Measurements from ENCODE around the gene PCED1B.
A peak's percentile ranks its signal among the peaks of the same experiment; 100 is the strongest.
"Not testable (repeated sequence)": the region's sequence is repeated elsewhere in the genome, so short reads cannot be mapped to it uniquely, and the experiment has no call there.

Gene PCED1B

GRCh38 chr12:47052274-47052673 is 27.1 kb upstream of the PCED1B start:
- no peak for DNase-seq (ENCODE audit: low read depth)
- no peak overlapping the region for H3K4me3 ChIP-seq (replicated peaks; ENCODE audit: low read depth, low read length)
- TF ChIP-seq CTCF (IDR thresholded peaks at IDR 0.05; ENCODE audit: low read length, missing control alignments), result no peak

GRCh38 chr12:47053961-47054360 is 25.5 kb upstream of the PCED1B start:
- no peak for TF ChIP-seq CTCF (IDR thresholded peaks at IDR 0.05; ENCODE audit: low read length, missing control alignments)
- no peak overlapping the region for H3K4me3 ChIP-seq (replicated peaks; ENCODE audit: low read depth, low read length)
- DNase-seq (ENCODE audit: low read depth), result no peak

GRCh38 chr12:47054659-47055058 is 24.8 kb upstream of the PCED1B start:
- no peak for DNase-seq (ENCODE audit: low read depth)
- no peak for TF ChIP-seq CTCF (IDR thresholded peaks at IDR 0.05; ENCODE audit: low read length, missing control alignments)
- no peak overlapping the region for H3K4me3 ChIP-seq (replicated peaks; ENCODE audit: low read depth, low read length)

GRCh38 chr12:47055856-47056255 is 23.6 kb upstream of the PCED1B start:
- H3K4me3 ChIP-seq (replicated peaks; ENCODE audit: low read depth, low read length), result not testable (repeated sequence)
- DNase-seq (ENCODE audit: low read depth), result peak; percentile 73

GRCh38 chr12:47056944-47057343 is 22.5 kb upstream of the PCED1B start:
- H3K4me3 ChIP-seq (replicated peaks; ENCODE audit: low read depth, low read length); DNase-seq (ENCODE audit: low read depth): not testable (repeated sequence)

- DNase-seq (ENCODE audit: low read depth); H3K4me3 ChIP-seq (replicated peaks; ENCODE audit: low read depth, low read length): not testable (repeated sequence)
Measured at GRCh38 chr12:47058640-47059039, 20.8 kb upstream of the PCED1B start.

GRCh38 chr12:47065546-47065945 is 13.9 kb upstream of the PCED1B start:
- no peak for TF ChIP-seq CTCF (IDR thresholded peaks at IDR 0.05; ENCODE audit: low read length, missing control alignments)
- no peak for DNase-seq (ENCODE audit: low read depth)
- no peak overlapping the region for H3K4me3 ChIP-seq (replicated peaks; ENCODE audit: low read depth, low read length)

- no peak for TF ChIP-seq CTCF (IDR thresholded peaks at IDR 0.05; ENCODE audit: low read length, missing control alignments)
- peak; percentile 64 for DNase-seq (ENCODE audit: low read depth)
- H3K4me3 ChIP-seq (replicated peaks; ENCODE audit: low read depth, low read length), result no peak overlapping the region
Measured at GRCh38 chr12:47066278-47067025, 13.0 kb upstream of the PCED1B start.

Data from fibroblast of pulmonary artery (primary cell).